HG03342 (cell line): ENCODE data around the gene YIPF5.

Experiments
- ATAC-seq: cut with Tn5 transposase; IDR thresholded peaks from one replicate; pipeline ENCODE4 v1.9.1; 2021; ENCODE audit warnings: mild to moderate bottlenecking, moderate library complexity; ENCODE audit not compliant: unreplicated experiment

YIPF5 gene

DNA sequence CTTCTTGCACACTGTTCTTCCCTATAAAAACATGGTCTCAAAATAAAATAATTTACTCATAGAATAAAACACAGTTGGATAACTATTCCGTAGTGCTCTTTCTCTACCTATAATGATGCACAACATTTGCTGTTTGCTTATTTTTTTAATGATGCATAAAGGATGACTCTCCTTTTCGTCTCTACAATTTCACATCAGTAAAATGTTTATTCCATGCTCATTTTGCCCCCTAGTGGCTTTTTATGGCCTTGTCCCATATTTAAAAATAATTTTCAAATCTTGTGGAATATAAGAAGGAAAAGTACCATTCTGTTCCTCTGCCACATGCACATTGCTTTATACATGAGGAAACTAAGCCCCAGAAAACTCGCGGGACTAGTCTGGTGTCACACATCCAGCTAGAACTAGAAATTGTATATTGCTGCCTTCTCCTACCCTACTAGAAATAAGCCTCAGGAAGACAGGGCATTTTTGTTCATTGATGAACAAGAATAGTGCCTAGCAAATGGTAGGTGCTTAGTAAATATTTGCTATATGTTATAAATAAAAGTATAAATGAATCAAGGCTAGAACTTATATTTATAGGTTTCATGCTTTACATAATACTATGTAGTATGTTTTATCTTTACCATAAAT lies 12.9 kb upstream of the YIPF5 start:
- no peak for ATAC-seq

DNA sequence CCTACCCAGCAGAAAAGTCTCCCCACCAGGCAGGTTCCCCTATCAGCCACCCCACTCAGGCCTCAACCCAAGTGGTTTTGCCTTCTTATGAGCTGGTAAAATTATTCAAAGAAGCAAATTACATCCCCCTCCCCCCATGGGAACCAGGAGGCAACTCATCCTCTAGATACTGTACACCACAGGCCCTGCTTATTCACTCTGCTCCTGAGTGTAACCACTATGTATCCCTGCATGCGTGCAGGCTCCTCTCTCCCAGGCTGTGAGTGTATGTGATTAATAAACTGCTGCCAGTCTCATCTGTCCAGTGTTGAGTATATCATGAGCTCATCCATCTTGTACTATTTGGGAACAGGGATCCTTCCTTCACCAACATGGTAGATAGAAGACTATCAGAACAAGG lies 8.8 kb upstream of the YIPF5 start:
- no peak for ATAC-seq

- ATAC-seq, result no peak
Observed at GRCh38 chr5:144177548-144177947, 7.1 kb upstream of the YIPF5 start.

- ATAC-seq, result no peak
Observed at GRCh38 chr5:144173766-144174165, 3.3 kb upstream of the YIPF5 start.

DNA sequence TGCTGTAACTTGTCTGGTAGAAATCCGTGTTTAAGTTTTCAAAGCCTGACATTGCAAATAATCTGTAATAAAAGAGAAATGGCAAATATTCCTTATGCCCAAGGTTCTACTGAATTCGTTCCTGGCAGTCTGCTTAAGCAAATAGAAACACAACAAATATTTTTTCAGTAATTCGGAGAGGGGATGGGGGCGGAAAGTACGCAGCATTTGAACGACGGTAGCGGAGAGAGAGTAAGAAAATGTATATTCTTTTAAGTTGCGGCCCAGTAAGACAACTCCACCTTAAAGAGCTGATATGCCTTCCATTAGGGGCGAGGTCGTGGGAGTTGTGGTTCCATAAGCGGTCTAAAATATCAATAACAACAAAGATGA lies 569 bp downstream of the YIPF5 start:
- no peak for ATAC-seq

DNA sequence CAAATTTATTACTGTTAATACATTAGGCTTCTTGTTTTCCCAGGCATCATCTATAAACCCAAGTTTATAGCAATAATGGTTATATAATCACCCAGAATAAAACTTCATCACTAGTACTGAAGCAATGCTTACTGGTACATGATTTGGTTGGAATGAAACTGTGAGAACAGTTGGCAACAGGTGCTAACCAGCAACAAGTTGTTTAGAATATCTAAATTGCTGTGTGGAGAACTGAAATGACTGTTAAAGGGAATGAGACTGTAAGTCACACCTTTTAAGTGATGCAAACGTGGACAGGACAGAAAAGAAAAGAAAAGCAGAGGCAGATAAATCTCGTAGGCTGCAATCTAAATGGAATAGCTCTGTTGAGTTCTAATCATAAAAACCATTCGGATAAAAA lies 2.5 kb downstream of the YIPF5 start:
- ATAC-seq, result no peak

- no peak for ATAC-seq
Observed at GRCh38 chr5:144166696-144167095, 3.8 kb downstream of the YIPF5 start.

- ATAC-seq, result no peak
Observed at GRCh38 chr5:144162686-144163085, 7.8 kb downstream of the YIPF5 start.

GRCh38 chr5:144156767-144157171 lies 13.7 kb downstream of the YIPF5 start:
- ATAC-seq, result no peak

GRCh38 chr5:144151026-144151425 lies 19.4 kb downstream of the YIPF5 start:
- ATAC-seq, result no peak

DNA sequence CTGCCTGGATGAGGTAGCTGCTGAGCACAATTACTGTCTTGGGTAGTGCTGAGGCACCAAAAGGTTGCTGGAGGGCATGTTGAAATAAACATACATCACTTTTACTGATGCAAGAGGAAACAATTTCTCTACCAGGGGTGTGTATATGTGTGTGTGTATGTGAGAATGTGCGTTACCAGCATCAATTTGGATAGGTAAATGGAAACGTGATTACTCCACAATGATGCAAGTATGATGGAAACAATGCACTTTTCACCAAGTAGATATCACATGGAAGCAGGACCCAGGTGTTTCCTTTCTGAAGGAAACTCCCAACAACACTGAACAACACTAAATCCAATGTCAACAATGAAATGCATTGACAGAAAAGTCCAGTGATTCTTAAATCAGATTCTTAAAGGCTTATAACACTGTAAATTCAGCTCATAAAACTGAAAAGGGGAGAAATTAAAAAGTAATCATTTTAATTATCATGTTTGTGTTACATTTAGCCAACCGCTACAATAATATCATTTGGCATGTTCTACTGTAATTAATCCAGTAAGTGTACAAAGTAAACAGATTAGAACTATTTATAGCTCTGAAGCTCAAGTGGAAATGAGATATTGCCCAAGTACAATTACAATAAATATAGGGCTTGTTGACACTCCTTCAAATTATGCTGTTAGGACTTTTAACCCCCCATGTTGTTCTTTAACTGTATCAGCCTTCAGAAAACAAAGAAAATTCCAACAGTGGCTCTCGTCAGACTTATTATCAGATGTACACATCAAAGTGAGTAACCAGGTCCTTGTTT lies 25.3 kb downstream of the YIPF5 start:
- ATAC-seq, result no peak

DNA sequence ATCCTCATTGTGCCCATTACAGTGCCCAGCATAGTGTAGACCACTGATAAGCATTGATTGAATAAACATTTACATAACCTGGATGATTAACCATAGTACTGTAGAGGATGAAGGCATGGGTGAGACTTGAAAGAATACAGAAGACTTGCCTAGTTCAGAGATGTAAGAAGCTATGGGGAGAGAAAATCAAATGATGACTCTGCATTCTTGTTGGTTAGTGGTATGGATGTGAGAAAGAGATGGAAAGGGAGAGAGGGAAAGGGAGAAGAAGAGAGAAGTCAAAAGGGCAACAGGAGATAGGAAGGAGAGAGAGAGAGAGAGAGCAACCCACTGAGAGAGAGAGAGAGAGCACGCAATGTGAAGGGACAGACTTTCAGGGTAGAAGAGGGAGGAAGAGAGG lies 26.8 kb downstream of the YIPF5 start:
- no peak for ATAC-seq

DNA sequence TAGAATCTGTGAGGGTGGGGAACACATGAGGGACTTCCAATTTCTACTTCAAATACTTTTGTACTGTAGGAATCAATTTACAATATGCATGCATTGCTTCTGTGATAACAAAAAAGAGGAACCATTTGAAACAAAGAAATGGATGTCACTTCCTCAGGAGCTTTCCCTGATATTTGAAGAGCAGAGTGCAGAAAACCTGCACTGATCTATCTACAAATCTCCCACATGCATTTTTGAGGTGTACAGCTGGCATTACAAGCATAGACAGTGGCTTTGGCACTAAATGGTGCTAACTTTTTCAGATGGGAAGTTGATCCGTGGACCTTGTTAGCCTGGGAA lies 27.7 kb downstream of the YIPF5 start:
- no peak for ATAC-seq

DNA sequence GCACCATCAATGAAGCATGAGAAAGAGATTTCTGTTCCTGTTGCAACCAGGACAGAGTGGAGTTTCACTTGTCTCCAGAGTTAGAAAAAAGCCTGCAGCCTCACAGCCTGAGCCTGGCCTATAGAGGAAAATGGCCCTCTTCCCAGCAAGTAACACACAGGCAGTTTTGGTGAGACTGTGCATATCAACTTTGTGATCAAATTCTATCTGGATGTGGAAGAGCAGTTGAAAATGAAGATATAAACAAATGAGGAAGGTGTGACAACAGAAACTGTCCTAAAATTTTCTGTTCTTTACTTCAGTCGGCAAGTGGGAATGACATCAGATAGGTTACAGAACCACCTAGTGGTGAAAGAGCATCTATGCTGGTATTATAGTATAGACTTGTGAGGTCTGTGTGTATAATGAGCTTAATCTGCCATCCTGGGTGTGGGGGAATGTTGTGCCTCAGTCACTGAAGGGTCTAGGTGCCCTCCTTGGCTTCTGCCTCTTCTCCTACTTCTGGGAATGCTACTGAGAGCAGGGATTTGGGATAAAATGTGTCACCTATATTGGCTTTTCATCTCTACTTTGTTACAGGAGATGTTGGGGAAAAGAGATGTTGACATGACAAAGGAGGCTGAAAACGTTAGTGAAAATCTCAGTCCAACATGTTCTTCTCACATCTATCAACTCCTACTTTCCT lies 28.2 kb downstream of the YIPF5 start:
- peak; percentile 99 for ATAC-seq

- ATAC-seq, result no peak
Observed at GRCh38 chr5:144141585-144141984, 28.9 kb downstream of the YIPF5 start.

DNA sequence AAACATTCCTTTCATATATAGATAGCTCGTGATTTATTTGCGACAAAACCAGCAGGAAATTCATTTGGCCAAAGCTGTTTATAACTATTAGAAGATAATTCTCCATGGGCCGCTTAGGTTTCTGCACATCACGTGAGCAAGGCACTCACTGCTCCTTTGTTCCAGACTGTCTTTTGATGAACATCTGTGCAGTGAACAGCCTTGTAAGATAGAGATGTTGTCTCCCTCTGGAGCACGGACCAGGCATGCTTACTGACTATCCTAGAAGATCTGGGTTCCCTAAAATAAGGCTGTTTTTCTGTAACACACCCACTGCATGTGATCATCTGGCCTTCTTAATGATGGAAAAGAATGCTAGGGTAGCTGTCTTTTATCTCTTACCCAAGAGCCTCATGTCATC lies 30.9 kb downstream of the YIPF5 start:
- ATAC-seq, result no peak

- ATAC-seq, result no peak
Observed at GRCh38 chr5:144135113-144135762, 35.2 kb downstream of the YIPF5 start.

DNA sequence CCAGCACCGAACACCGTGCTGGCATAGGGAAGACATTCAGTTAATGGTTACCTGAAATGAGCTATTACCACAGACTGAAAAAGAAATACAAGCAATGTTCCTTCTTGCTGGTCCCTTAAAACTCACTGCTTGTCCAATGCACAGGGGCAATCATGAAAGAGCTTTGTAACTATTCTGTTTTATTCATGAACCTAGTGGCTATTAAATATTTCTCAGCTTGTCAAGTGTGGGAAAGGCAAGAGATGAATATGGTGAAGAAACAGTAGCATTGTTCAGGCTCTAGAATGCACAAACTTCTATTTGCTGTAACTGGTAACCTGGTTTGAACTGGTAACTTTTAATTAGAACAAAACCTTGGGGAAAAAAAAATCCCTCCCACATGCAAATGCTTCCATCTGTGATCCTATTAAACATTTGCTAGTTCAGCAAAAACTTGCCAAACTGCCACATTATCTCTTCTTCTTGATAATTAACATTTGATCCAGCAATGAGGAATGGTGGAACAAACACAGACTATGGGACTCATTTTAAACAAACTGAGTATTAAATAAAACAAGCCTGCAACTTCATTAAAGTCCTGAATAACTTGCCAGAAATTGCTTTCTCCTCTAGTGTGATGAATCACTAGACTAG lies 36.1 kb downstream of the YIPF5 start:
- no peak for ATAC-seq

- ATAC-seq, result no peak
Observed at GRCh38 chr5:144133050-144133633, 37.3 kb downstream of the YIPF5 start.

GRCh38 chr5:144131261-144131660 lies 39.2 kb downstream of the YIPF5 start:
- ATAC-seq, result no peak

DNA sequence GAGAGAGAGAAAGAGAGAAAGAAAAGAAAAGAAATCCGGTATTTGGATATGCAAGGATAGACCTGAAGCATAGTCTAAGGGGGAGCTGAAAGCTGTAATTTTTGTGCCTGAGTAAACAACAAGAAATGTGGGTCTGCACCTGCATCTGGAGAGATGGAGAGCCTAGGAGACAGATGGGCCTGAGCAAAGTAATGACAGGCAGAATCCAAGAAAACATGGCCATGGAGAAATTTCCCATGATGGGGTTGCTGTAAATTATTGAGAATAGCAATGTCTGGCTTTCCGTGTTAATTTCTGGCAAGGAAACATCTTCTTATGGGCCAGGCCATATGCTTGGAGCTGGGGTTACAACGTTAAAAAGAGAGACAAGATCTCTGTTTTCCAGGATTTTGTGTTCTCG lies 40.2 kb downstream of the YIPF5 start:
- no peak for ATAC-seq
